Neural progenitor cell (in vitro differentiated cells): ENCODE data around the gene CYP11A1. TPM values are rescaled to one million over a fixed set of nuclear protein-coding genes. Genes with fewer than 3 reads are reported as not detected.

Experiments used
- DNase-seq: peaks from one replicate; pipeline ENCODE4 v3.0.0-alpha.2; 2016; ENCODE audit warnings: low spot score
- H2AFZ ChIP-seq: fragments of 200-600 bp; sonication (generic); replicated peaks from 2 replicates; pipeline ENCODE4 v1.6.1; 2016; ENCODE audit warnings: antibody characterized with exemption
- H3F3A ChIP-seq: fragments of 200-600 bp; sonication (generic); 2 replicates; pipeline ENCODE4 v1.6.1; 2016; ENCODE audit warnings: antibody characterized with exemption, low read depth
- H3K27ac ChIP-seq: fragments of 200-600 bp; sonication (generic); 2 replicates; pipeline ENCODE4 v1.5.1; 2016; ENCODE audit warnings: mild to moderate bottlenecking
- H3K27me3 ChIP-seq: fragments of 200-600 bp; sonication (generic); 2 replicates; pipeline ENCODE4 v1.6.1; 2016; ENCODE audit warnings: mild to moderate bottlenecking, moderate library complexity
- H3K36me3 ChIP-seq: fragments of 200-600 bp; sonication (generic); 2 replicates; pipeline ENCODE4 v1.5.1; 2016
- H3K4me1 ChIP-seq: fragments of 200-600 bp; sonication (generic); 2 replicates; pipeline ENCODE4 v1.6.1; 2016; ENCODE audit warnings: mixed run types
- H3K4me2 ChIP-seq: fragments of 200-600 bp; sonication (generic); 2 replicates; pipeline ENCODE4 v1.6.1; 2016
- H3K4me3 ChIP-seq: fragments of 200-600 bp; sonication (generic); 2 replicates; pipeline ENCODE4 v1.5.1; 2016
- H3K79me2 ChIP-seq: fragments of 200-600 bp; sonication (generic); 2 replicates; pipeline ENCODE4 v1.6.1; 2016; ENCODE audit warnings: low read depth
- H3K9ac ChIP-seq: fragments of 200-600 bp; sonication (generic); 2 replicates; pipeline ENCODE4 v1.6.1; 2016
- H3K9me3 ChIP-seq: fragments of 200-600 bp; sonication (generic); 2 replicates; pipeline ENCODE4 v1.5.1; 2016; ENCODE audit warnings: low read depth
- H4K20me1 ChIP-seq: fragments of 200-600 bp; sonication (generic); 2 replicates; pipeline ENCODE4 v1.6.1; 2016; ENCODE audit warnings: low read depth
- H3K27ac Mint-ChIP-seq: 3 replicates; pipeline ENCODE4 v1.8.0; 2021; ENCODE audit warnings: mixed read lengths
- H3K27me3 Mint-ChIP-seq: 2 replicates; pipeline ENCODE4 v1.8.0; 2022; ENCODE audit warnings: low read depth, mild to moderate bottlenecking, inconsistent platforms, moderate library complexity, mixed read lengths; ENCODE audit not compliant: insufficient read depth
- H3K36me3 Mint-ChIP-seq: 3 replicates; pipeline ENCODE4 v1.8.0; 2021; ENCODE audit warnings: mixed read lengths
- H3K4me1 Mint-ChIP-seq: 3 replicates; pipeline ENCODE4 v1.8.0; 2021; ENCODE audit warnings: mixed read lengths
- H3K4me3 Mint-ChIP-seq: 3 replicates; pipeline ENCODE4 v1.8.0; 2021; ENCODE audit warnings: mild to moderate bottlenecking, moderate library complexity, mixed read lengths
- H3K9me3 Mint-ChIP-seq: 3 replicates; pipeline ENCODE4 v1.8.0; 2020; ENCODE audit warnings: mixed read lengths
- EZH2 ChIP-seq: fragments of 200-600 bp; sonication (generic); IDR thresholded peaks from 2 replicates; pipeline ENCODE4 v1.6.1; 2017; ENCODE audit warnings: antibody characterized with exemption, mild to moderate bottlenecking, moderate library complexity
- EZH2phosphoT487 ChIP-seq: fragments of 200-600 bp; sonication (generic); IDR thresholded peaks from 2 replicates; pipeline ENCODE4 v1.6.1; 2017; ENCODE audit warnings: antibody characterized with exemption
- total RNA-seq: library from RNA; depleted of rRNA; stranded (reverse); fragments of >200 nt; gene quantifications from 2 replicates; pipeline ENCODE4 v1.2.3, GENCODE V29; 2015; ENCODE audit warnings: low replicate concordance
- TF ChIP-seq, protein P1 (sequence below): fragments of 200-600 bp; sonication (generic); IDR thresholded peaks from 2 replicates; pipeline ENCODE4 v1.5.1; 2017; ENCODE audit warnings: antibody characterized with exemption, mild to moderate bottlenecking

Gene CYP11A1
- total RNA-seq, 1 donor from 2014 or later: 0.99 TPM

DNA sequence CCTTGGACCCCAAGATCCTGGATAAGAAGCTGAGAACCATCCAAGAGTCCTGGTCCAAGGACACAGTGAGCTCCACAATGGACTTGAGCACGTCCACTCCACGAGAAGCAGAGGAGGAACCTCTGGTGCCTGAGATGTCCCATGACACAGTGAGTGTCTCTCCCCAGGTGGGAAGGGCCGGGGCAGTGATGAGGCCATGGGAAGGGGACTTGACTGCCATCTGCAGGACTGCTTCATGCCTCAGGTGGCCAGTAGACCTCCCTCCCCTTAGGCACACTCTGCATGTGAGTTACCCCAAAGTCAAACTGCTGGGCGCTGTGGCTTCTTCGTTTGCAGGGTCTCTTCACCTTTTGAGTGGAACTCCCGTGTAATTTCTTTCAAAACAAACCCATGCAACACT lies 71.6 kb downstream of the CYP11A1 start:
- Histone ChIP-seq H3K9ac (no peak overlapping the region), H3K4me1 (peaks cover 16% of the 10 kb centered on the region), H3K27ac (no peak overlapping the region), H3K4me2 (no peak overlapping the region), H3K4me3 (no peak overlapping the region), H2AFZ (no peak overlapping the region), H4K20me1 (peaks cover 12% of the 10 kb centered on the region), H3K9me3 (no peaks in the 10 kb centered on the region), H3K27me3 (peaks cover 69% of the 10 kb centered on the region), H3K36me3 (no peaks in the 10 kb centered on the region), H3F3A (peaks cover 10% of the 10 kb centered on the region), H3K79me2 (no peaks in the 10 kb centered on the region)
- TF ChIP-seq EZH2: no peak
- no peak for TF ChIP-seq EZH2phosphoT487
- TF ChIP-seq, protein P1, sequence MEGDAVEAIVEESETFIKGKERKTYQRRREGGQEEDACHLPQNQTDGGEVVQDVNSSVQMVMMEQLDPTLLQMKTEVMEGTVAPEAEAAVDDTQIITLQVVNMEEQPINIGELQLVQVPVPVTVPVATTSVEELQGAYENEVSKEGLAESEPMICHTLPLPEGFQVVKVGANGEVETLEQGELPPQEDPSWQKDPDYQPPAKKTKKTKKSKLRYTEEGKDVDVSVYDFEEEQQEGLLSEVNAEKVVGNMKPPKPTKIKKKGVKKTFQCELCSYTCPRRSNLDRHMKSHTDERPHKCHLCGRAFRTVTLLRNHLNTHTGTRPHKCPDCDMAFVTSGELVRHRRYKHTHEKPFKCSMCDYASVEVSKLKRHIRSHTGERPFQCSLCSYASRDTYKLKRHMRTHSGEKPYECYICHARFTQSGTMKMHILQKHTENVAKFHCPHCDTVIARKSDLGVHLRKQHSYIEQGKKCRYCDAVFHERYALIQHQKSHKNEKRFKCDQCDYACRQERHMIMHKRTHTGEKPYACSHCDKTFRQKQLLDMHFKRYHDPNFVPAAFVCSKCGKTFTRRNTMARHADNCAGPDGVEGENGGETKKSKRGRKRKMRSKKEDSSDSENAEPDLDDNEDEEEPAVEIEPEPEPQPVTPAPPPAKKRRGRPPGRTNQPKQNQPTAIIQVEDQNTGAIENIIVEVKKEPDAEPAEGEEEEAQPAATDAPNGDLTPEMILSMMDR: peak; percentile 18
- no peak for DNase-seq
- Mint-ChIP-seq H3K4me3 (no peak overlapping the region), H3K27ac (no peak overlapping the region), H3K27me3 (peaks cover 18% of the 10 kb centered on the region), H3K36me3 (no peaks in the 10 kb centered on the region), H3K9me3 (no peaks in the 10 kb centered on the region), H3K4me1 (peaks cover 24% of the 10 kb centered on the region)

- no peaks in the 10 kb centered on the region for H3K9me3 ChIP-seq
- H4K20me1 ChIP-seq: peaks cover 13% of the 10 kb centered on the region
- H3K27me3 ChIP-seq: peaks cover 69% of the 10 kb centered on the region
- no peaks in the 10 kb centered on the region for H3K79me2 ChIP-seq
- no peak overlapping the region for H3K9ac ChIP-seq
- H3F3A ChIP-seq: peaks cover 14% of the 10 kb centered on the region
- H3K9me3 Mint-ChIP-seq: no peaks in the 10 kb centered on the region
- H3K36me3 Mint-ChIP-seq: no peaks in the 10 kb centered on the region
- H2AFZ ChIP-seq: no peak overlapping the region
- H3K36me3 ChIP-seq: no peaks in the 10 kb centered on the region
- TF ChIP-seq, protein P1: no peak
- TF ChIP-seq EZH2 (no peak), EZH2phosphoT487 (no peak)
- peaks cover 21% of the 10 kb centered on the region for H3K27me3 Mint-ChIP-seq
- peaks cover 15% of the 10 kb centered on the region for H3K4me1 Mint-ChIP-seq
- DNase-seq: no peak
- H3K4me3 Mint-ChIP-seq: no peak overlapping the region
- peaks cover 6% of the 10 kb centered on the region for H3K4me1 ChIP-seq
- no peak overlapping the region for H3K4me3 ChIP-seq
- H3K27ac ChIP-seq: no peak overlapping the region
- H3K4me2 ChIP-seq: no peak overlapping the region
- no peak overlapping the region for H3K27ac Mint-ChIP-seq
Measured at GRCh38 chr15:74294010-74294409, 73.4 kb downstream of the CYP11A1 start.

GRCh38 chr15:74293021-74293810 lies 74.2 kb downstream of the CYP11A1 start:
- H3K4me3 Mint-ChIP-seq: no peak overlapping the region
- no peaks in the 10 kb centered on the region for H3K79me2 ChIP-seq
- no peaks in the 10 kb centered on the region for H3K9me3 Mint-ChIP-seq
- no peaks in the 10 kb centered on the region for H3K36me3 Mint-ChIP-seq
- peaks cover 13% of the 10 kb centered on the region for H4K20me1 ChIP-seq
- DNase-seq: no peak
- H3K4me2 ChIP-seq: no peak overlapping the region
- peaks cover 6% of the 10 kb centered on the region for H3K4me1 ChIP-seq
- no peak overlapping the region for H3K4me3 ChIP-seq
- H3K9ac ChIP-seq: no peak overlapping the region
- no peaks in the 10 kb centered on the region for H3K9me3 ChIP-seq
- no peaks in the 10 kb centered on the region for H3K36me3 ChIP-seq
- H3K27me3 Mint-ChIP-seq: peaks cover 25% of the 10 kb centered on the region
- TF ChIP-seq, protein P1: no peak
- TF ChIP-seq EZH2: no peak
- TF ChIP-seq EZH2phosphoT487: no peak
- H3K4me1 Mint-ChIP-seq: peaks cover 15% of the 10 kb centered on the region
- H3F3A ChIP-seq: peaks cover 14% of the 10 kb centered on the region
- no peak overlapping the region for H2AFZ ChIP-seq
- H3K27me3 ChIP-seq: peaks cover 77% of the 10 kb centered on the region
- H3K27ac ChIP-seq: no peak overlapping the region
- no peak overlapping the region for H3K27ac Mint-ChIP-seq
